Nucleus accumbens (tissue), 56 donors: ENCODE data around the gene DHX34.

ENCODE experiments used
- DNase-seq, 56 donors: peaks; one replicate each; lab custom pipeline; 2025; lab: John Stamatoyannopoulos, UW

Gene DHX34

GRCh38 chr19:47415953-47416642, 67.0 kb downstream of the DHX34 start:
- DNase-seq, result no peak

GRCh38 chr19:47416643-47416985, 67.5 kb downstream of the DHX34 start:
- no peak for DNase-seq

- DNase-seq, result no peak
Measured at GRCh38 chr19:47417107-47417745, 68.1 kb downstream of the DHX34 start.

GRCh38 chr19:47417746-47418691, 68.9 kb downstream of the DHX34 start:
- DNase-seq, result peak in 2 of 56 donors; percentile 6 to 10

DNA sequence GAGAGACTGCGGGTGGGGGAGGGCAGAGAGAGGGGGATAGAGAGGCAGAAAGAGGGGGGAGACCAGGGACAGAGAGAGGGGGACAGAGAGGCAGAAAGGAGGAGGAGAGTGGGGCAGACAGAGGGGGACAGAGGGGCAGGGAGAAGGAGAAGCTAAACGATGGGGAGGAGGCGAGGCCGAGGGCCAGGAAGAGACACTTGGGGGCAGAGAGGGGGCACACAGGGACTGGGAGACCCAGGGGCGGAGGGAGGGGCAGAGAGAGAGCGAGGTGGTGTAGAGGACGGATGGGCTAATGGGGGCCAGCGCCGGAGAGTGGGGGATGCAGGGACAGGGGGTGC, 69.5 kb downstream of the DHX34 start:
- no peak for DNase-seq

GRCh38 chr19:47419030-47419783, 70.1 kb downstream of the DHX34 start, which contains the start of gene MEIS3:
MEIS3 (minus strand) TSS chr19:47419527; CDS start chr19:47419081, 446 bp downstream.
- no peak for DNase-seq

DNA sequence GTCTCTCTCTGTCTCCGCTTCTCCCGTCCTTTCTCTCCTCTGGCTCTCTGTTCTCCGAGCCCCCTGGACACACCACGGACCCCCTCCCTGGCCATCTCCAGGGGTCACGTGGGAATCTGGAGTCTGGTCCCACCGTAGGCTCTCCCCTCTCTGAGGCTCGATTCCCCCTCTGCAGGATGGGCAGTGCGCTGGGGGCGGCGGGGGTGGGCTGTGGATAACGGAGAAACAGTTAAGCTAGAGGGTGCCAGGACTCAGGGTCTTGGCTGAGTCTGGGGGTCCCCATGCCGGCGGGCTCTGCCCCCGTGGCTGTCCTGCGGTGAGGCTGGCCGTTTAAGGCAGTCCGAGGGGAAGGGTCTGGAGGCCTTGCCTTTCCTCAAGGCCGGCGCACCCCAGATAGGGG, 70.7 kb downstream of the DHX34 start:
- no peak for DNase-seq

DNA sequence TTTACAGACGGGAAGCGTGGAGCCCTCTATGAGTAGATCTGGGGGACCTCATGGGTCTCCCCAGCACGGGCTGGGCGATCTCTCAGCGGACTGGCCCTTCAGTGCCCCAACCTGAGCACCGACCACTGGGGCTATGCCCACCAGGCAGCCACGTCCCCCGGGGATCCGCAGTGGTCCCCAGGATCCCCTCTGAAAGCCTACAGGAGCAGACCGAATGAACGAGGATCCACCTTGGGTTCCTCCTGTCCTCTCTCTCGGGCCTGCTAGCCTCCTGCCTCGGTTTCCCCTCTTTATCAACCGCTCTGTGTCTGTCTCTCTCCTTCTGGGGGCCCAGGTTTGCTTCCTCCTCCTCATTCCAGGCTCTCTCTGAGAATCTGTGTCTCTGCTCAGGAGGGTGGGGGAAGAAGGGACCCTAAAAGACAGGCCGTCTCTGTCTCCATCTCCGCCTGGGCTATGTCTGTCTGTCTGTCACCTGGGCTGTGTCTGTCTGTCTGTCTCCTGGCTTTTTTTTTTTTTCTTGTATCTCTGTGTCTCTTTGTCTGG, 72.2 kb downstream of the DHX34 start:
- DNase-seq, result no peak

DNA sequence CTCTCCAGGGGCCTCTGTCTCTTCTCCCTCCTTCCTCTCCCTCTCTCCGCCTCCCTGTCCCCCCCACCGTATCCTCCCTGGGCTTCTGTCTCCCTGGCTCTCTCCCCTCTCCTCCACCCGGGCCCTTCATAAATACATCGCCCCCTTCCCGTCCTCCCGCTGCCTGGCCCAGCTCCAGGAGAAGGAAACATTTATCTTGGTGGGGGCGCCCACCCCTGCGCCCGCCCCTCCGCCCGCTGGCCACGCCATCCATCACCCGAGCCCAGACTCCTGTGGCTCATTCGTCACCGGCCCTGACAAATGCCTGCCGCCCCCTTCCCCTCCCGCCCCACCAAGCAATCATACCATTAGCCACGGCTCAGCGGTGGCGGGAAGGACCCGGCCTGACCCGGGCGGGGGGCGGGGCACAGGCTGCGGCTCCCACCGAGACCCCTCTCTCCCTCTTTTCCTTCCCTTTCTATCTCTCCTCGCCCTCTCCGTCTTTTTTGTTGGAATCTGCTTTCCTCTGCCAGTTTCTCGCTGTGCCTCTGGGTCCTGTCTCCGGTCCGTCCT, 72.8 kb downstream of the DHX34 start:
- no peak for DNase-seq

- DNase-seq, result no peak
Measured at GRCh38 chr19:47422417-47423163, 73.5 kb downstream of the DHX34 start.

DNA sequence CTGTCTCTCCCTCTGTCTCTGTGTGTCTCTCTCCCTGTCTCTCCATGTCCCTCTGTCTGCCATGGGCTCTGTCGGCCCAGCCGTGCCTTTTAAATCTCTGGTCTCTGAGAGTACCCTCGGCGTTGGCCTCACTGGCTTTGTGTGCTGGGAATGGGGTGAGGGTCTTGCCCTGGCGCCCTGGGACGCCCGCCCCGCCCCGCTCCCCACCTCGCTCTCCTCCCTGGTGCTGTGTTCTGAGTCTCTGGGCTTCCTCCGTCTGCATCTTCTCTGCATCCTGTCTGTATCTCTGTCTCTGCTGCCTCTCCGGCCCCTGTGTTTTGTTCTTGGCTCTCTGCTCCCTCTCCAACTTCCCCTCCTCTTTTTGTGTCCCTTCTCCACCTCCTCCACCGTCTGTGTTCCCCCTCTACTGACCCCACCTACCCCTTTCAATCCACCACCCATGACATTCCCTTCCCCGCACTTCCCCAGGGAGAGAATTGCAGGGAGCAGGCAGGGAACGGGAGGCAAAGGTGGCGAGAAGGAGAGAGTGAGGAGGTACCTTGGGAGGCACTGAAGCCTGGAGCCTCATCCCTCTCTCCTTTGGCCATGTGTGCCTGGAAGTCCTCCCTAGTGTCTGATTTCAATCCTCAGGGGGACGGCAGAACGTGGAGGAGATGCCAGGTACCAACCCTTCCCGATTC, 74.2 kb downstream of the DHX34 start:
- DNase-seq, result no peak

GRCh38 chr19:47427241-47428176, 78.4 kb downstream of the DHX34 start:
- DNase-seq, result peak in 37 of 56 donors; percentile 9 to 74 (median 28)

- DNase-seq, result peak in 55 of 56 donors; percentile 18 to 94 (median 79)
Measured at GRCh38 chr19:47428177-47428894, 79.2 kb downstream of the DHX34 start.

DNA sequence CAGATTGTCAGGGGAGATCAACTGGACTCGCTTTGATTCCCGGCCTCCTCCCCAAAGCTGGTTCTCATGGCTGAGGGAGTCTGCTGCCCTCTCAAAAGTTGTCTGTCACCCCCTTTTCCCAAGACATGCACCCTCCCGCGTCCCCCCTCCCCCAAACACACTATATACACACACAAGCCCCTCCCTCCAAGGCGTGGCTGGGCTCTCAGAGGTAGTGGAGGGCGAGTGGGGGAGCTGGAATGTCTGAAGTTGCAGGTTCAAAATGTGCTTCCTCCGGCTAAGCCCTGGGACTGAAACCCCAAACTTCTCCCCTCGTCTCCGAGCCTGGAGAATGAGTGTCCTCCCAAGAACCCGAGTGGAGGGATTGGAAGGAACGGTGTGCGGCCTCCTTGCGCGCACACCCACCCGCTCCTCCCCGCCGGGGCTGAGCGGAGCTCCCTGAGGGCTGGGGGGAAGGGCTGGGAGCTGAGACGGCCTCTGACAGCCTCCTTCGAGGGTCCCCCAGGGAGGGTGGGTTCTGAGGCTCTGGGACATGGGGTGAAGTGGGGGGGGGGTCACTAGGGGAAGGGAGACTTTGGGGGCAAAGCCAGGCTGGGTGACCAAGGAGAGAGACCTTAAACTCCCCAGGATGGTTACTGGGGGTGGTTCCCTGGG, 80.2 kb downstream of the DHX34 start:
- no peak for DNase-seq

- DNase-seq, result no peak
Measured at GRCh38 chr19:47430041-47430802, 81.1 kb downstream of the DHX34 start.

DNA sequence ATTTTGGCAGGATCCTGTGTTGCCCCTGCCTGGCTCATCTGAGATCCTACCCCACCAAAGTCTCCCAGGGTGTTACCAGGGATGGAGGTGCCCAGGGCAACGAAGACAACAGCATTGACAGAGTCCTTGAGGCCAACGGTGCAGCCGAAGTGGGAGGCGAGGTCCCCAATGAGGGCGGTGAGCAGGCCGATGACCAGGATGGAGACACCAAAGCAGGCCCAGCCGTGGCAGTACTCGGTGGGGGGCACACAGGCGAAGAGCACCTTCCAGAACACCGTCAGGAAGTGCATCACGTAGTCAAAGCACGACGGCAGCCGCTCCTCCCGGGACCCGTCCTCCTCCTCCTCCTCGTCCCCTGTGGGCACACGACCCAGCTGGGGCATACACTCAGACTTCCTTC, 83.0 kb downstream of the DHX34 start:
- no peak for DNase-seq
